Measurements from ENCODE around the gene FIGN. TPM values are rescaled to one million over a fixed set of nuclear protein-coding genes. Genes with fewer than 3 reads are reported as not detected.

The FIGN gene
- total and polyA plus RNA-seq, 4 donors = 1.1 to 7.8 (median 5.1) TPM

GRCh38 chr2:163565192-163565591 lies 170.6 kb downstream of the FIGN start:
- DNase-seq (ENCODE audit: low spot score) = no peak
- H3K9me3 ChIP-seq (ENCODE audit: control insufficient read depth in 4 of 4, low read length in 3 of 4) = no peaks in the 10 kb centered on the region
- H3K27me3 ChIP-seq (ENCODE audit: control insufficient read depth in 4 of 4, insufficient read depth in 4 of 4, low read length in 3 of 4) = no peaks in the 10 kb centered on the region
- no peak for TF ChIP-seq NR2F2 (IDR thresholded peaks at IDR 0.05)
- TF ChIP-seq MAX (IDR thresholded peaks at IDR 0.05) = no peak
- TF ChIP-seq, protein P1, sequence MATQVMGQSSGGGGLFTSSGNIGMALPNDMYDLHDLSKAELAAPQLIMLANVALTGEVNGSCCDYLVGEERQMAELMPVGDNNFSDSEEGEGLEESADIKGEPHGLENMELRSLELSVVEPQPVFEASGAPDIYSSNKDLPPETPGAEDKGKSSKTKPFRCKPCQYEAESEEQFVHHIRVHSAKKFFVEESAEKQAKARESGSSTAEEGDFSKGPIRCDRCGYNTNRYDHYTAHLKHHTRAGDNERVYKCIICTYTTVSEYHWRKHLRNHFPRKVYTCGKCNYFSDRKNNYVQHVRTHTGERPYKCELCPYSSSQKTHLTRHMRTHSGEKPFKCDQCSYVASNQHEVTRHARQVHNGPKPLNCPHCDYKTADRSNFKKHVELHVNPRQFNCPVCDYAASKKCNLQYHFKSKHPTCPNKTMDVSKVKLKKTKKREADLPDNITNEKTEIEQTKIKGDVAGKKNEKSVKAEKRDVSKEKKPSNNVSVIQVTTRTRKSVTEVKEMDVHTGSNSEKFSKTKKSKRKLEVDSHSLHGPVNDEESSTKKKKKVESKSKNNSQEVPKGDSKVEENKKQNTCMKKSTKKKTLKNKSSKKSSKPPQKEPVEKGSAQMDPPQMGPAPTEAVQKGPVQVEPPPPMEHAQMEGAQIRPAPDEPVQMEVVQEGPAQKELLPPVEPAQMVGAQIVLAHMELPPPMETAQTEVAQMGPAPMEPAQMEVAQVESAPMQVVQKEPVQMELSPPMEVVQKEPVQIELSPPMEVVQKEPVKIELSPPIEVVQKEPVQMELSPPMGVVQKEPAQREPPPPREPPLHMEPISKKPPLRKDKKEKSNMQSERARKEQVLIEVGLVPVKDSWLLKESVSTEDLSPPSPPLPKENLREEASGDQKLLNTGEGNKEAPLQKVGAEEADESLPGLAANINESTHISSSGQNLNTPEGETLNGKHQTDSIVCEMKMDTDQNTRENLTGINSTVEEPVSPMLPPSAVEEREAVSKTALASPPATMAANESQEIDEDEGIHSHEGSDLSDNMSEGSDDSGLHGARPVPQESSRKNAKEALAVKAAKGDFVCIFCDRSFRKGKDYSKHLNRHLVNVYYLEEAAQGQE (IDR thresholded peaks at IDR 0.05) = no peak
- no peak for TF ChIP-seq JUND (IDR thresholded peaks at IDR 0.05)
- no peaks in the 10 kb centered on the region for H3K36me3 ChIP-seq (ENCODE audit: control insufficient read depth in 4 of 4, insufficient read depth in 3 of 4, low read depth in 1 of 4, low read length in 3 of 4)
- no peak overlapping the region for H3K27ac ChIP-seq (ENCODE audit: low read depth in 1 of 2, low read length in 2 of 2)
- no peaks in the 10 kb centered on the region for H3K4me1 ChIP-seq (ENCODE audit: control insufficient read depth in 4 of 4, insufficient read depth in 4 of 4, low read length in 3 of 4)
- H3K4me3 ChIP-seq (ENCODE audit: low read depth in 1 of 3, low read length in 3 of 3) = no peak overlapping the region
- H3K9ac ChIP-seq (ENCODE audit: low read depth in 1 of 2, low read length in 2 of 2) = no peak overlapping the region
- WGBS = 97% methylated on average over 1 of the region's 1 CpG

- H3K27ac ChIP-seq (ENCODE audit: low read depth in 1 of 2, low read length in 2 of 2) = no peak overlapping the region
- H3K36me3 ChIP-seq (ENCODE audit: control insufficient read depth in 4 of 4, insufficient read depth in 3 of 4, low read depth in 1 of 4, low read length in 3 of 4) = no peaks in the 10 kb centered on the region
- no peaks in the 10 kb centered on the region for H3K4me1 ChIP-seq (ENCODE audit: control insufficient read depth in 4 of 4, insufficient read depth in 4 of 4, low read length in 3 of 4)
- TF ChIP-seq SP1 (IDR thresholded peaks at IDR 0.05) = no peak
- TF ChIP-seq MAX (IDR thresholded peaks at IDR 0.05) = no peak
- no peak for TF ChIP-seq HNF4A (conservative IDR thresholded peaks at IDR 0.05)
- no peak for TF ChIP-seq EGR1 (IDR thresholded peaks at IDR 0.05; ENCODE audit: low read depth in 2 of 2)
- TF ChIP-seq NR2F2 (IDR thresholded peaks at IDR 0.05) = no peak
- TF ChIP-seq FOXA1 (IDR thresholded peaks at IDR 0.05) = no peak
- TF ChIP-seq TAF1 (conservative IDR thresholded peaks at IDR 0.05) = no peak
- no peak for TF ChIP-seq RXRA (IDR thresholded peaks at IDR 0.05)
- no peaks in the 10 kb centered on the region for H3K27me3 ChIP-seq (ENCODE audit: control insufficient read depth in 4 of 4, insufficient read depth in 4 of 4, low read length in 3 of 4)
- no peak for DNase-seq (ENCODE audit: low spot score)
- H3K9ac ChIP-seq (ENCODE audit: low read depth in 1 of 2, low read length in 2 of 2) = no peak overlapping the region
- H3K9me3 ChIP-seq (ENCODE audit: control insufficient read depth in 4 of 4, low read length in 3 of 4) = no peaks in the 10 kb centered on the region
- no peak overlapping the region for H3K4me3 ChIP-seq (ENCODE audit: low read depth in 1 of 3, low read length in 3 of 3)
Observed at GRCh38 chr2:163564236-163564635, 171.6 kb downstream of the FIGN start.

GRCh38 chr2:163563336-163563735 lies 172.5 kb downstream of the FIGN start:
- H3K9ac ChIP-seq (ENCODE audit: low read depth in 1 of 2, low read length in 2 of 2) = no peak overlapping the region
- H3K27me3 ChIP-seq (ENCODE audit: control insufficient read depth in 4 of 4, insufficient read depth in 4 of 4, low read length in 3 of 4) = no peaks in the 10 kb centered on the region
- no peaks in the 10 kb centered on the region for H3K9me3 ChIP-seq (ENCODE audit: control insufficient read depth in 4 of 4, low read length in 3 of 4)
- DNase-seq (ENCODE audit: low spot score) = no peak
- H3K36me3 ChIP-seq (ENCODE audit: control insufficient read depth in 4 of 4, insufficient read depth in 3 of 4, low read depth in 1 of 4, low read length in 3 of 4) = no peaks in the 10 kb centered on the region
- H3K4me1 ChIP-seq (ENCODE audit: control insufficient read depth in 4 of 4, insufficient read depth in 4 of 4, low read length in 3 of 4) = no peaks in the 10 kb centered on the region
- 84% methylated on average over 3 of the region's 3 CpGs for WGBS
- H3K27ac ChIP-seq (ENCODE audit: low read depth in 1 of 2, low read length in 2 of 2) = no peak overlapping the region
- H3K4me3 ChIP-seq (ENCODE audit: low read depth in 1 of 3, low read length in 3 of 3) = no peak overlapping the region
- TF ChIP-seq SP1 (IDR thresholded peaks at IDR 0.05) (no peak), FOXA2 (IDR thresholded peaks at IDR 0.05) (no peak), ATF3 (IDR thresholded peaks at IDR 0.05) (no peak), MAX (IDR thresholded peaks at IDR 0.05) (no peak), GABPA (IDR thresholded peaks at IDR 0.05 in 1 of 2, conservative IDR thresholded peaks at IDR 0.05 in 1 of 2) (no peak), FOXA1 (IDR thresholded peaks at IDR 0.05) (no peak), YY1 (IDR thresholded peaks at IDR 0.05) (no peak), RXRA (IDR thresholded peaks at IDR 0.05) (no peak), JUND (IDR thresholded peaks at IDR 0.05) (no peak), HNF4G (IDR thresholded peaks at IDR 0.05) (no peak), TAF1 (conservative IDR thresholded peaks at IDR 0.05) (no peak), RAD21 (IDR thresholded peaks at IDR 0.05) (no peak), NR2F2 (IDR thresholded peaks at IDR 0.05) (no peak)
- TF ChIP-seq, protein P1 (IDR thresholded peaks at IDR 0.05) = no peak
- TF ChIP-seq, protein P2, sequence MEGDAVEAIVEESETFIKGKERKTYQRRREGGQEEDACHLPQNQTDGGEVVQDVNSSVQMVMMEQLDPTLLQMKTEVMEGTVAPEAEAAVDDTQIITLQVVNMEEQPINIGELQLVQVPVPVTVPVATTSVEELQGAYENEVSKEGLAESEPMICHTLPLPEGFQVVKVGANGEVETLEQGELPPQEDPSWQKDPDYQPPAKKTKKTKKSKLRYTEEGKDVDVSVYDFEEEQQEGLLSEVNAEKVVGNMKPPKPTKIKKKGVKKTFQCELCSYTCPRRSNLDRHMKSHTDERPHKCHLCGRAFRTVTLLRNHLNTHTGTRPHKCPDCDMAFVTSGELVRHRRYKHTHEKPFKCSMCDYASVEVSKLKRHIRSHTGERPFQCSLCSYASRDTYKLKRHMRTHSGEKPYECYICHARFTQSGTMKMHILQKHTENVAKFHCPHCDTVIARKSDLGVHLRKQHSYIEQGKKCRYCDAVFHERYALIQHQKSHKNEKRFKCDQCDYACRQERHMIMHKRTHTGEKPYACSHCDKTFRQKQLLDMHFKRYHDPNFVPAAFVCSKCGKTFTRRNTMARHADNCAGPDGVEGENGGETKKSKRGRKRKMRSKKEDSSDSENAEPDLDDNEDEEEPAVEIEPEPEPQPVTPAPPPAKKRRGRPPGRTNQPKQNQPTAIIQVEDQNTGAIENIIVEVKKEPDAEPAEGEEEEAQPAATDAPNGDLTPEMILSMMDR (IDR thresholded peaks at IDR 0.05; ENCODE audit: low read depth, low read length, missing input control) = no peak

Measured in liver (tissue), 9 donors.